Colonic mucosa (tissue), 4 donors: ENCODE measurements around the gene ZNF385B. TPM values are rescaled to one million over a fixed set of nuclear protein-coding genes. Genes with fewer than 3 reads are reported as not detected.

Experiments used
- DNase-seq: peaks from one replicate; pipeline ENCODE4 v3.0.0-alpha.2; 2020
- H3K27ac ChIP-seq: fragments of 200-600 bp; one replicate; pipeline ENCODE4 v1.8.0; 2021
- H3K27me3 ChIP-seq: fragments of 200-600 bp; one replicate; pipeline ENCODE4 v1.8.0; 2021
- H3K36me3 ChIP-seq: fragments of 200-600 bp; one replicate; pipeline ENCODE4 v1.8.0; 2021
- H3K4me1 ChIP-seq: fragments of 200-600 bp; one replicate; pipeline ENCODE4 v1.8.0; 2021; ENCODE audit warnings: mild to moderate bottlenecking
- H3K4me3 ChIP-seq: fragments of 200-600 bp; one replicate; pipeline ENCODE4 v1.8.0; 2021
- H3K9ac ChIP-seq, 2 donors: one replicate each; pipeline ENCODE4 v1.7.0; 2013; ENCODE audit warnings: control low read depth in 2 of 2, low read depth in 2 of 2, low read length in 2 of 2
- H3K9me3 ChIP-seq: fragments of 200-600 bp; one replicate; pipeline ENCODE4 v1.8.0; 2021
- CTCF ChIP-seq: fragments of 200-600 bp; IDR thresholded peaks from one replicate; pipeline ENCODE4 v1.8.0; 2022; ENCODE audit warnings: antibody characterized with exemption, mild to moderate bottlenecking
- intact Hi-C: fragments of 100-400 bp; cut with DNase I; formaldehyde crosslinking; loops from one replicate; pipeline ENCODE4 v1.14.1; 2022
- total RNA-seq, 2 donors: library from RNA; stranded (reverse); fragmentation: NEBNext Ultra II Directional in 1 of 2; extraction: Animal tissue kit (Norgen Biotek cat#: 25700) in 1 of 2; gene quantifications; one replicate each; pipeline ENCODE4 v1.2.1, GENCODE V29; 2021
- donor health status: healthy.
- donor health status: DM: no; HTN: no; CAD: no.
- donor health status: DM: no; HTN: no; CAD: no.

ZNF385B gene
- total RNA-seq, 2 donors from 2014 or later, result 0.10 to 0.69 TPM

GRCh38 chr2:179694963-179695362 lies 166.4 kb downstream of the ZNF385B start:
- no peaks in the 10 kb centered on the region for H3K9me3 ChIP-seq
- no peaks in the 10 kb centered on the region for H3K36me3 ChIP-seq
- H3K27me3 ChIP-seq, result no peaks in the 10 kb centered on the region
- no peak for TF ChIP-seq CTCF
- DNase-seq, result no peak
- H3K27ac ChIP-seq, result no peak overlapping the region
- intact Hi-C loops, result no loop called here
- H3K9ac ChIP-seq, result no peak overlapping the region
- no peaks in the 10 kb centered on the region for H3K4me1 ChIP-seq
- no peak overlapping the region for H3K4me3 ChIP-seq

- Histone ChIP-seq H3K27me3 (no peaks in the 10 kb centered on the region), H3K36me3 (no peaks in the 10 kb centered on the region), H3K4me1 (no peaks in the 10 kb centered on the region), H3K27ac (no peak overlapping the region), H3K9ac (no peak overlapping the region), H3K9me3 (no peaks in the 10 kb centered on the region), H3K4me3 (no peak overlapping the region)
- no peak for TF ChIP-seq CTCF
- DNase-seq, result no peak
- intact Hi-C loops, result no loop called here
These were observed 168.8 kb downstream of the ZNF385B start for GRCh38 chr2:179692610-179693009.

- intact Hi-C loops, result no loop called here
- Histone ChIP-seq H3K9ac (no peak overlapping the region), H3K27me3 (no peaks in the 10 kb centered on the region), H3K36me3 (no peaks in the 10 kb centered on the region), H3K4me1 (no peaks in the 10 kb centered on the region), H3K27ac (no peak overlapping the region), H3K4me3 (no peak overlapping the region), H3K9me3 (no peaks in the 10 kb centered on the region)
- no peak for DNase-seq
- TF ChIP-seq CTCF, result no peak
These were observed 169.4 kb downstream of the ZNF385B start for GRCh38 chr2:179692043-179692442.

DNA sequence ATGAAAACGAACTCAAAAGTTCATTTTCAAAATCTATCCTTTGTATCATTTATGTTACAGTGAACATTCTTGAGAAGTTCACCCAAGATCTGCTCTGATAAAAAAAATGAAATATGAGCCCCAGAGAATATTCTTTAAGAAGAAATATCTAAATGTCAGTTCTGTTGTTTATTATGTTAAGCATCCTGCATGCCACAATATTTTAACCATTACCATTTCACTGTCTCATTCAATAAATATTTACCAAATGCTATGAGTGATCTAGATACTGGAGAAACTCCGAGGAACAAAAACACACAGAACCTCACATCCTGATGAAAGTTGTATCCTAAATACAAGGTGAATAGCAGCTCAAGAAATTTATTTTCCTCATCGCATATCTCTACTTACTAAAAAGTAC lies 170.2 kb downstream of the ZNF385B start:
- H3K4me3 ChIP-seq, result no peak overlapping the region
- H3K4me1 ChIP-seq, result no peaks in the 10 kb centered on the region
- intact Hi-C loops, result no loop called here
- no peak overlapping the region for H3K9ac ChIP-seq
- TF ChIP-seq CTCF, result no peak
- DNase-seq, result no peak
- no peaks in the 10 kb centered on the region for H3K27me3 ChIP-seq
- H3K27ac ChIP-seq, result no peak overlapping the region
- H3K36me3 ChIP-seq, result no peaks in the 10 kb centered on the region
- H3K9me3 ChIP-seq, result no peaks in the 10 kb centered on the region

DNA sequence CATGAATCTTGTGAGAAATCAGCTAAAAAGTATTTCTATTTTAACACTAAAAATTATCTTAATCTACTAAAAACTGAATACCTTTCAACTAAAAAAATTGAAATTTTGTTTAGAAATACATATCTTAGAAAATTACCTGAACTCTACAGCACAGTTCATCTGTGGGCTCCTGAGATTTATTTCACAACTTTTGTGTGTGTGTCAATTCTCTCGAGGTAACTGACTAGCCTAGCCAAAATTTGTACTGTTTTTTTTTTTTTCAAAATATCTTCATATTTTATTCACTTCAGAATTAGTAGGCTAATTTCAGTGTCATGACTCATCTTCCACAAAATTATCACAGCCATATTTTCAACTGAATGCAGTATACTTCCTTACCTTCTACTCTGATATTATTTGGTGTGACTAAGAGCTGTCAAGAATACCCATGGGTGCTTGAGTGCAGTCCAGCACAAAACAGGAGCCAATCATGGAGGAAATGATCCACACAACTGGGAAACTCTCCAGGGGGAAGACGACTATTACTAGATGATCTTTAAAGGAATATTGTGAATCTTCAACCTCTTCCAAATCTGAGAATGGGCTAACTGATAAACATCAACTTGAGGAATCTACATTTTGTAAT lies 174.6 kb downstream of the ZNF385B start:
- Histone ChIP-seq H3K4me1 (no peaks in the 10 kb centered on the region), H3K27ac (no peak overlapping the region), H3K27me3 (no peaks in the 10 kb centered on the region), H3K36me3 (no peaks in the 10 kb centered on the region), H3K9ac (no peak overlapping the region), H3K4me3 (no peak overlapping the region), H3K9me3 (no peaks in the 10 kb centered on the region)
- no peak for DNase-seq
- intact Hi-C loops, result no loop called here
- TF ChIP-seq CTCF, result no peak
